Panc1 (cell line): Measurements from ENCODE around the gene FAM98C. TPM values are rescaled to one million over a fixed set of nuclear protein-coding genes. Genes with fewer than 3 reads are reported as not detected.

ENCODE experiments used
- ATAC-seq: fragments of 200-7000 bp; cut with Tn5 transposase; 2 replicates; pipeline ENCODE4 v1.9.1; 2020; ENCODE audit warnings: mild to moderate bottlenecking, moderate library complexity
- BruUV-seq: library from RNA; stranded (reverse); fragments of 400-500 nt; replicated peaks from 2 replicates; lab custom pipeline; 2021; lab: Mats Ljungman, UMichigan
- CTCF ChIA-PET: fragments of 300-600 bp; sonication (Branson Sonifier 250); formaldehyde crosslinking; loops from one replicate; lab custom pipeline; 2022; ENCODE audit warnings: antibody characterized with exemption; lab: Charles Lee
- POLR2A ChIA-PET: fragments of 300-600 bp; sonication (Branson Sonifier 250); formaldehyde crosslinking; loops from one replicate; lab custom pipeline; 2022; ENCODE audit warnings: antibody characterized with exemption; lab: Charles Lee
- DNase-seq: peaks from one replicate; pipeline ENCODE4 v3.0.0-alpha.2; 2010; ENCODE audit warnings: low read depth, low spot score
- H3K27ac ChIP-seq: 2 replicates; pipeline ENCODE4 v1.5.1; 2011; ENCODE audit warnings: mild to moderate bottlenecking, low read length, inconsistent platforms
- H3K27me3 ChIP-seq: fragments of 200-500 bp; sonication (Bioruptor generic); 2 replicates; pipeline ENCODE4 v1.6.0; 2014; ENCODE audit warnings: low read length, inconsistent platforms; ENCODE audit not compliant: control insufficient read depth, insufficient read depth
- H3K36me3 ChIP-seq: fragments of 200-500 bp; sonication (Bioruptor generic); 2 replicates; pipeline ENCODE4 v1.5.1; 2014; ENCODE audit warnings: inconsistent platforms, mild to moderate bottlenecking, low read length, moderate library complexity; ENCODE audit not compliant: control insufficient read depth, insufficient read depth
- H3K4me1 ChIP-seq: 2 replicates; pipeline ENCODE4 v1.5.1; 2011; ENCODE audit warnings: inconsistent platforms, mild to moderate bottlenecking, low read length, moderate library complexity; ENCODE audit not compliant: control insufficient read depth, insufficient read depth
- H3K4me3 ChIP-seq, 2 experiments: 2 replicates each; pipeline ENCODE4 v1.5.1; 2011 to 2012; ENCODE audit warnings: low read depth in 2 of 2, low read length in 2 of 2, mild to moderate bottlenecking in 2 of 2, inconsistent platforms in 1 of 2, moderate library complexity in 1 of 2
- H3K9me3 ChIP-seq: fragments of 200-500 bp; sonication (Bioruptor generic); 2 replicates; pipeline ENCODE4 v1.5.1; 2014; ENCODE audit warnings: low read depth, mild to moderate bottlenecking, inconsistent platforms, low read length, moderate library complexity; ENCODE audit not compliant: control insufficient read depth, insufficient read depth
- CTCF ChIP-seq: fragments of 450-650 bp; IDR thresholded peaks from 2 replicates; pipeline ENCODE4 v1.5.1; 2017; ENCODE audit warnings: mild to moderate bottlenecking
- POLR2AphosphoS5 ChIP-seq: IDR thresholded peaks from 2 replicates; pipeline ENCODE4 v1.6.1; 2012; ENCODE audit warnings: mild to moderate bottlenecking, low read depth, low read length, moderate library complexity
- REST ChIP-seq, 2 experiments: IDR thresholded peaks; 2 replicates each; pipeline ENCODE4 v1.6.1; 2011 to 2012; ENCODE audit warnings: low read depth in 2 of 2, control low read depth in 1 of 2, low read length in 1 of 2, mild to moderate bottlenecking in 1 of 2, moderate library complexity in 1 of 2; ENCODE audit not compliant: insufficient read depth in 1 of 2
- SIN3A ChIP-seq: IDR thresholded peaks from 2 replicates; pipeline ENCODE4 v1.6.1; 2012; ENCODE audit warnings: low read depth, mild to moderate bottlenecking, low read length, moderate library complexity, borderline replicate concordance; ENCODE audit not compliant: insufficient read depth
- TCF7L2 ChIP-seq: IDR thresholded peaks from 2 replicates; pipeline ENCODE4 v1.6.1; 2011; ENCODE audit warnings: mild to moderate bottlenecking, low read depth, low read length, inconsistent platforms
- in situ Hi-C: cut with HindIII; loops from 2 replicates; pipeline ENCODE4 v1.10.0; 2016; ENCODE audit warnings: low sequenced_read_pairs, low pct_unique_long_range_greater_than_20kb
- intact Hi-C: fragments of 100-400 bp; cut with micrococcal nuclease; formaldehyde crosslinking; loops from one replicate; pipeline ENCODE4 v1.10.0; 2022; ENCODE audit not compliant: unreplicated experiment
- total RNA-seq: library from RNA; stranded (reverse); gene quantifications from one replicate; pipeline ENCODE4 v1.2.1, GENCODE V29; 2021; ENCODE audit not compliant: unreplicated experiment

The FAM98C gene
- total RNA-seq, 1 experiment from 2014 or later, result 24.7 TPM

GRCh38 chr19:38420935-38421334, 18.0 kb downstream of the FAM98C start:
- DNase-seq (no peak), ATAC-seq (no peak)
- Histone ChIP-seq H3K27me3 (no peaks in the 10 kb centered on the region), H3K36me3 (no peaks in the 10 kb centered on the region), H3K9me3 (no peaks in the 10 kb centered on the region), H3K4me3 (no peak overlapping the region), H3K27ac (no peak overlapping the region), H3K4me1 (no peaks in the 10 kb centered on the region)
- intact Hi-C loops, result no loop called here
- ChIA-PET CTCF (interaction anchor here (0.6 to 1.0 kb wide), 2 partner anchors 58 to 180 kb away, joined by 3 to 4 read pairs; no protein-coding TSS in a partner anchor), POLR2A (no interaction called here)
- no TSS peak for BruUV-seq
- TF ChIP-seq TCF7L2 (no peak), SIN3A (no peak), REST (IDR thresholded peaks at IDR 0.05; ENCODE audit: insufficient read depth in 1 of 2, low read depth in 2 of 2, low read length in 1 of 2) (no peak), POLR2AphosphoS5 (no peak), CTCF (no peak)
- in situ Hi-C loops, result no loop called here

- TF ChIP-seq TCF7L2 (no peak), SIN3A (no peak), REST (IDR thresholded peaks at IDR 0.05; ENCODE audit: insufficient read depth in 1 of 2, low read depth in 2 of 2, low read length in 1 of 2) (no peak), CTCF (no peak), POLR2AphosphoS5 (no peak)
- ATAC-seq, result no peak
- CTCF ChIA-PET, result interaction anchor here (1.0 kb wide), 1 partner anchor 57 kb away, joined by 4 read pairs; no protein-coding TSS in a partner anchor
These were observed 19.0 kb downstream of the FAM98C start for GRCh38 chr19:38421856-38422255.

More at GRCh38 chr19:38421856-38422255, 19.0 kb downstream of the FAM98C start:
- BruUV-seq, result no TSS peak
- DNase-seq, result no peak
- H3K4me3 ChIP-seq, result no peak overlapping the region
- POLR2A ChIA-PET, result no interaction called here
- no peaks in the 10 kb centered on the region for H3K4me1 ChIP-seq
- no peaks in the 10 kb centered on the region for H3K36me3 ChIP-seq
- H3K27me3 ChIP-seq, result no peaks in the 10 kb centered on the region
- H3K9me3 ChIP-seq, result no peaks in the 10 kb centered on the region
- H3K27ac ChIP-seq, result no peak overlapping the region
- in situ Hi-C loops (no loop called here), intact Hi-C loops (no loop called here)
